HCT116 (cell line): Measurements from ENCODE around the gene SYCP1. TPM values are rescaled to one million over a fixed set of nuclear protein-coding genes. Genes with fewer than 3 reads are reported as not detected.
A peak's percentile ranks its signal among the peaks of the same experiment; 100 is the strongest.

Source experiments
- ATAC-seq: fragments of 200-7000 bp; cut with Tn5 transposase; 2 replicates; pipeline ENCODE4 v1.9.1; 2020; ENCODE audit warnings: mild to moderate bottlenecking, moderate library complexity
- BruUV-seq: library from RNA; stranded (reverse); fragments of 400-500 nt; replicated peaks from 2 replicates; lab custom pipeline; 2021; lab: Mats Ljungman, UMichigan
- CTCF ChIA-PET: fragments of 300-600 bp; sonication (Branson Sonifier 250); formaldehyde crosslinking; loops from one replicate; lab custom pipeline; 2021; ENCODE audit warnings: antibody characterized with exemption; lab: Charles Lee
- POLR2A ChIA-PET: fragments of 300-600, 350-600 bp; sonication (Branson Sonifier 250); formaldehyde crosslinking; loops from one replicate; lab custom pipeline; 2021; ENCODE audit warnings: antibody characterized with exemption; lab: Charles Lee
- RAD21 ChIA-PET, 2 experiments: fragments of 300-600 bp; sonication (Branson Sonifier 250); formaldehyde crosslinking; loops; one replicate each; lab custom pipeline; 2023; ENCODE audit warnings: low total read pairs in 2 of 2; ENCODE audit not compliant: uncharacterized antibody in 2 of 2, unreplicated experiment in 2 of 2, low non-redundant PET in 1 of 2; lab: Charles Lee
- DNase-seq: peaks from one replicate; pipeline ENCODE4 v3.0.0-alpha.2; 2010; ENCODE audit warnings: low read depth, low spot score
- H2AFZ ChIP-seq: fragments of 200-600 bp; shearing (Covaris generic), sonication (generic); 2 replicates; pipeline ENCODE4 v1.6.1; 2017; ENCODE audit warnings: low read depth, mixed run types, mixed read lengths, antibody characterized with exemption, low read length; ENCODE audit not compliant: poor library complexity, severe bottlenecking
- H3K27ac ChIP-seq: 2 replicates; pipeline ENCODE4 v1.5.1; 2012; ENCODE audit warnings: low read depth, low read length
- H3K27me3 ChIP-seq: fragments of 200-600 bp; sonication (generic); 2 replicates; pipeline ENCODE4 v1.6.1; 2016; ENCODE audit warnings: mixed run types, low read length, mixed read lengths; ENCODE audit not compliant: insufficient read depth
- H3K36me3 ChIP-seq, 2 experiments: fragments of 200-500 bp in 1 of 2; fragments of 200-600 bp in 1 of 2; sonication (Bioruptor generic) in 1 of 2; sonication (generic) in 1 of 2; 2 replicates each; pipeline versions ENCODE4 v1.5.1 to v1.6.1; 2014 to 2016; ENCODE audit warnings: low read length in 2 of 2, inconsistent platforms in 1 of 2, mixed read lengths in 1 of 2, mixed run types in 1 of 2; ENCODE audit not compliant: insufficient read depth in 2 of 2, control insufficient read depth in 1 of 2
- H3K4me1 ChIP-seq, 2 experiments: fragments of 200-600 bp in 1 of 2; sonication (generic) in 1 of 2; 2 replicates each; pipeline versions ENCODE4 v1.5.1 to v1.6.1; 2012 to 2017; ENCODE audit warnings: low read length in 2 of 2, inconsistent platforms in 1 of 2, mild to moderate bottlenecking in 1 of 2, mixed read lengths in 1 of 2, mixed run types in 1 of 2, moderate library complexity in 1 of 2; ENCODE audit not compliant: insufficient read depth in 2 of 2, control insufficient read depth in 1 of 2
- H3K4me2 ChIP-seq: fragments of 200-600 bp; sonication (generic); 2 replicates; pipeline ENCODE4 v1.6.1; 2017; ENCODE audit warnings: mixed run types, low read length, mixed read lengths
- H3K4me3 ChIP-seq, 2 experiments: fragments of 200-600 bp in 1 of 2; sonication (generic) in 1 of 2; replicated peaks in 1 of 2; 2 replicates each; pipeline ENCODE4 v1.5.1; 2011 to 2016; ENCODE audit warnings: low read length in 2 of 2, control low read depth in 1 of 2, low read depth in 1 of 2, mild to moderate bottlenecking in 1 of 2, mixed read lengths in 1 of 2, mixed run types in 1 of 2
- H3K79me2 ChIP-seq: fragments of 200-600 bp; sonication (generic); 2 replicates; pipeline ENCODE4 v1.6.1; 2017; ENCODE audit warnings: mild to moderate bottlenecking, mixed run types, low read length, moderate library complexity, mixed read lengths; ENCODE audit not compliant: insufficient read depth
- H3K9ac ChIP-seq: fragments of 200-600 bp; sonication (generic); 2 replicates; pipeline ENCODE4 v1.6.1; 2016; ENCODE audit warnings: low read length, mixed read lengths
- H3K9me2 ChIP-seq: fragments of 200-600 bp; sonication (generic), shearing (Covaris generic); 2 replicates; pipeline ENCODE4 v1.6.1; 2017; ENCODE audit warnings: mixed run types, mild to moderate bottlenecking, moderate library complexity; ENCODE audit not compliant: insufficient read depth
- H3K9me3 ChIP-seq, 2 experiments: fragments of 200-500 bp in 1 of 2; fragments of 200-600 bp in 1 of 2; sonication (Bioruptor generic) in 1 of 2; sonication (generic) in 1 of 2; 2 replicates each; pipeline ENCODE4 v1.6.1; 2014 to 2017; ENCODE audit warnings: low read length in 2 of 2, mixed read lengths in 2 of 2, inconsistent platforms in 1 of 2, low read depth in 1 of 2, mild to moderate bottlenecking in 1 of 2, mixed run types in 1 of 2, moderate library complexity in 1 of 2; ENCODE audit not compliant: control insufficient read depth in 1 of 2, insufficient read depth in 1 of 2
- H4K20me1 ChIP-seq: fragments of 200-600 bp; sonication (generic), shearing (Covaris generic); 2 replicates; pipeline ENCODE4 v1.6.1; 2017; ENCODE audit warnings: mixed run types, mild to moderate bottlenecking, moderate library complexity; ENCODE audit not compliant: insufficient read depth
- CTCF ChIP-seq, 3 experiments: fragments of 200-600 bp in 1 of 3; sonication (generic) in 1 of 3; IDR thresholded peaks in 2 of 3; conservative IDR thresholded peaks in 1 of 3; 2 replicates each; pipeline ENCODE4 v1.5.1; 2012 to 2017; ENCODE audit warnings: low read depth in 2 of 3, low read length in 2 of 3, antibody characterized with exemption in 1 of 3, borderline replicate concordance in 1 of 3, control low read depth in 1 of 3, mild to moderate bottlenecking in 1 of 3, mixed read lengths in 1 of 3, mixed run types in 1 of 3, moderate library complexity in 1 of 3; ENCODE audit not compliant: insufficient read depth in 1 of 3
- POLR2A ChIP-seq: IDR thresholded peaks from 2 replicates; pipeline ENCODE4 v1.7.0; 2011; ENCODE audit warnings: borderline replicate concordance; ENCODE audit not compliant: insufficient read depth, insufficient read length; ENCODE audit errors: extremely low read depth
- RAD21 ChIP-seq: IDR thresholded peaks from 2 replicates; pipeline ENCODE4 v1.6.1; 2012; ENCODE audit warnings: low read depth, mild to moderate bottlenecking
- intact Hi-C: fragments of 100-400 bp; cut with micrococcal nuclease; formaldehyde crosslinking; loops from 2 replicates; pipeline ENCODE4 v1.10.0; 2022
- total RNA-seq: library from RNA; stranded (reverse); gene quantifications from one replicate; pipeline ENCODE4 v1.2.1, GENCODE V29; 2021; ENCODE audit not compliant: unreplicated experiment

SYCP1 gene
- total RNA-seq, 1 experiment from 2014 or later = not detected

GRCh38 chr1:115041654-115042053 lies 187.0 kb downstream of the SYCP1 start:
- H3K4me3 ChIP-seq = no peak overlapping the region
- BruUV-seq = no TSS peak
- H3K36me3 ChIP-seq = no peaks in the 10 kb centered on the region
- 0 out of 4 replicates have a peak, but pooled peaks cover 0 to 3% of the 10 kb centered on the region in 2 experiments for H3K9me3 ChIP-seq
- DNase-seq (peak; percentile 46), ATAC-seq (peak; percentile 86)
- H3K27ac ChIP-seq = no peak overlapping the region
- ChIA-PET CTCF (interaction anchor here (0.7 to 6.0 kb wide), 14 partner anchors 8 to 1206 kb away, joined by 3 to 35 read pairs (median 4); partner anchors contain the start of gene DENND2C), POLR2A (interaction anchor here (0.6 kb wide), 1 partner anchor 11 kb away, joined by 3 read pairs; no protein-coding TSS in a partner anchor), RAD21 (interaction anchor here (0.7 to 1.8 kb wide), 3 partner anchors 11 to 72 kb away, joined by 3 to 6 read pairs (median 3); no protein-coding TSS in a partner anchor)
- H4K20me1 ChIP-seq = no peaks in the 10 kb centered on the region
- H3K27me3 ChIP-seq = no peaks in the 10 kb centered on the region
- H2AFZ ChIP-seq = no peak overlapping the region
- no peak overlapping the region for H3K4me2 ChIP-seq
- H3K79me2 ChIP-seq = no peaks in the 10 kb centered on the region
- intact Hi-C loops = loop anchor here (1.0 to 10.0 kb wide), 3 partner anchors 62 to 1064 kb away; partner anchors contain the start of genes CSDE1 and OLFML3
- TF ChIP-seq POLR2A = no peak
- TF ChIP-seq RAD21 = peak; percentile 76
- TF ChIP-seq CTCF (IDR thresholded peaks at IDR 0.05 in 2 of 3, conservative IDR thresholded peaks at IDR 0.05 in 1 of 3; ENCODE audit: borderline replicate concordance in 1 of 3, insufficient read depth in 1 of 3, low read depth in 2 of 3, low read length in 2 of 3) = peak; percentile 55 to 62 (median 61); a peak in 5 of 6 replicates
- TF ChIP-seq, all 23 proteins: peak for 2
- Histone ChIP-seq H3K9me2 (no peaks in the 10 kb centered on the region), H3K4me1 (no peaks in the 10 kb centered on the region), H3K9ac (no peak overlapping the region)

Other genes with a start within 250 kb of the SYCP1 start
- 3.6 TPM for gene DENND2C, start 184.8 kb upstream of the SYCP1 start, total RNA-seq
- gene AMPD1, start 159.3 kb upstream of the SYCP1 start, total RNA-seq = not detected
- gene NRAS, start 138.1 kb upstream of the SYCP1 start, total RNA-seq = 48.0 TPM
- 515 TPM for gene CSDE1, start 96.9 kb upstream of the SYCP1 start, total RNA-seq
- 60.7 TPM for gene SIKE1, start 74.2 kb upstream of the SYCP1 start, total RNA-seq
- not detected for gene TSHB, start 175.0 kb downstream of the SYCP1 start, total RNA-seq
- gene TSPAN2, start 234.6 kb downstream of the SYCP1 start, total RNA-seq = 0.98 TPM